A549 (cell line): ENCODE results near the gene MMP17.

Experiments used
- CTCF ChIP-seq: fragments of >200 bp; sonication (Bioruptor Twin); formaldehyde crosslinking; IDR thresholded peaks from 3 replicates; pipeline ENCODE4 v1.5.1; 2016
- EP300 ChIP-seq, 2 experiments: fragments of >200 bp; sonication (Bioruptor Twin); formaldehyde crosslinking; IDR thresholded peaks; 2 replicates in 1 of 2; 3 replicates in 1 of 2; pipeline ENCODE4 v1.6.1; 2016 to 2017
- ESRRA ChIP-seq: fragments of 150-350 bp; IDR thresholded peaks from 2 replicates; pipeline ENCODE4 v1.6.1; 2014; ENCODE audit warnings: mild to moderate bottlenecking, low read length, borderline replicate concordance
- MAX ChIP-seq: IDR thresholded peaks from 2 replicates; pipeline ENCODE4 v1.6.1; 2012
- RARB ChIP-seq: fragments of 250-450 bp; sonication (Bioruptor Pico); IDR thresholded peaks from 2 replicates; pipeline ENCODE4 v1.8.0; 2021; ENCODE audit warnings: mild to moderate bottlenecking, moderate library complexity

- TF ChIP-seq ESRRA (no peak), CTCF (no peak), MAX (no peak), RARB (CRISPR knock-in tag) (no peak), EP300 (IDR thresholded peaks at IDR 0.05) (no peak)
Measured at GRCh38 chr12:131782061-131782460, 46.1 kb upstream of the MMP17 start.
